WTC11 (cell line): ENCODE results near the gene MAPK8IP2. TPM values are rescaled to one million over a fixed set of nuclear protein-coding genes. Genes with fewer than 3 reads are reported as not detected.

ENCODE experiments used
- ATAC-seq: fragments of 200-7000 bp; cut with Tn5 transposase; 2 replicates; pipeline ENCODE4 v1.10.0; 2021; ENCODE audit warnings: mild to moderate bottlenecking, moderate library complexity
- CTCF ChIA-PET: fragments of 300-600 bp; sonication (Branson Sonifier 250); formaldehyde crosslinking; loops from one replicate; lab custom pipeline; 2021; ENCODE audit warnings: antibody characterized with exemption; lab: Charles Lee
- POLR2A ChIA-PET: fragments of 350-600 bp; sonication (Branson Sonifier 250); formaldehyde crosslinking; loops from one replicate; lab custom pipeline; 2021; ENCODE audit warnings: antibody characterized with exemption; lab: Charles Lee
- DNase-seq: peaks from one replicate; pipeline ENCODE4 v3.0.0; 2021; ENCODE audit warnings: low spot score
- H3K27ac Mint-ChIP-seq: 2 replicates; pipeline ENCODE4 v1.8.0; 2021; ENCODE audit warnings: mixed read lengths
- H3K27me3 Mint-ChIP-seq: 2 replicates; pipeline ENCODE4 v1.8.0; 2021; ENCODE audit warnings: low read depth, mild to moderate bottlenecking, moderate library complexity, mixed read lengths
- H3K36me3 Mint-ChIP-seq: 2 replicates; pipeline ENCODE4 v1.8.0; 2021; ENCODE audit warnings: mixed read lengths
- H3K4me1 Mint-ChIP-seq: 2 replicates; pipeline ENCODE4 v1.8.0; 2022; ENCODE audit warnings: mixed read lengths
- H3K4me3 Mint-ChIP-seq: 2 replicates; pipeline ENCODE4 v1.8.0; 2021; ENCODE audit warnings: mild to moderate bottlenecking, moderate library complexity, mixed read lengths
- H3K9me3 Mint-ChIP-seq: 2 replicates; pipeline ENCODE4 v1.8.0; 2021; ENCODE audit warnings: mixed read lengths
- EMX1 ChIP-seq: fragments of 250-450 bp; sonication (Bioruptor Pico); IDR thresholded peaks from 2 replicates; pipeline ENCODE4 v1.8.0; 2021; ENCODE audit warnings: mild to moderate bottlenecking
- FOXK1 ChIP-seq: sonication (generic); formaldehyde crosslinking; IDR thresholded peaks from 2 replicates; pipeline ENCODE4 v1.8.0; 2022; ENCODE audit warnings: mild to moderate bottlenecking, moderate library complexity, missing genetic modification reagents
- IRF1 ChIP-seq: sonication (generic); formaldehyde crosslinking; IDR thresholded peaks from 2 replicates; pipeline ENCODE4 v1.8.0; 2023; ENCODE audit warnings: missing genetic modification reagents
- JUN ChIP-seq: sonication (generic); formaldehyde crosslinking; IDR thresholded peaks from 2 replicates; pipeline ENCODE4 v1.8.0; 2023; ENCODE audit warnings: mild to moderate bottlenecking, missing genetic modification reagents
- MXD4 ChIP-seq: fragments of 250-450 bp; sonication (Bioruptor Pico); IDR thresholded peaks from 2 replicates; pipeline ENCODE4 v1.8.0; 2021; ENCODE audit warnings: mild to moderate bottlenecking, moderate library complexity, borderline replicate concordance
- MYBL2 ChIP-seq: sonication (generic); formaldehyde crosslinking; IDR thresholded peaks from 2 replicates; pipeline ENCODE4 v1.8.1; 2023; ENCODE audit warnings: mild to moderate bottlenecking, moderate library complexity, missing genetic modification reagents
- NFATC4 ChIP-seq: fragments of 250-450 bp; sonication (Bioruptor Pico); IDR thresholded peaks from 2 replicates; pipeline ENCODE4 v1.9.0; 2021; ENCODE audit warnings: mild to moderate bottlenecking
- NFYB ChIP-seq: sonication (generic); formaldehyde crosslinking; conservative IDR thresholded peaks from 2 replicates; pipeline ENCODE4 v1.8.0; 2022; ENCODE audit warnings: low read depth, missing genetic modification reagents
- RELA ChIP-seq: sonication (generic); formaldehyde crosslinking; IDR thresholded peaks from 2 replicates; pipeline ENCODE4 v1.8.1; 2022; ENCODE audit warnings: missing genetic modification reagents, mild to moderate bottlenecking, borderline replicate concordance
- RORB ChIP-seq: fragments of 250-450 bp; sonication (Bioruptor Pico); IDR thresholded peaks from 2 replicates; pipeline ENCODE4 v1.9.0; 2021; ENCODE audit warnings: mild to moderate bottlenecking
- SMAD4 ChIP-seq: sonication (generic); formaldehyde crosslinking; IDR thresholded peaks from 2 replicates; pipeline ENCODE4 v1.8.0; 2022; ENCODE audit warnings: mild to moderate bottlenecking, missing genetic modification reagents
- USF1 ChIP-seq: sonication (generic); formaldehyde crosslinking; IDR thresholded peaks from 2 replicates; pipeline ENCODE4 v1.8.0; 2022; ENCODE audit warnings: mild to moderate bottlenecking, missing genetic modification reagents
- ZBTB21 ChIP-seq: sonication (generic); formaldehyde crosslinking; IDR thresholded peaks from 2 replicates; pipeline ENCODE4 v1.8.1; 2023; ENCODE audit warnings: mild to moderate bottlenecking, missing genetic modification reagents, borderline replicate concordance
- ZNF121 ChIP-seq: sonication (generic); formaldehyde crosslinking; IDR thresholded peaks from 2 replicates; pipeline ENCODE4 v1.8.0; 2023; ENCODE audit warnings: missing genetic modification reagents
- ZNF138 ChIP-seq: sonication (generic); formaldehyde crosslinking; conservative IDR thresholded peaks from 2 replicates; pipeline ENCODE4 v1.8.1; 2022; ENCODE audit warnings: mild to moderate bottlenecking, moderate library complexity, missing genetic modification reagents
- ZNF281 ChIP-seq: sonication (generic); formaldehyde crosslinking; IDR thresholded peaks from 2 replicates; pipeline ENCODE4 v1.8.0; 2023; ENCODE audit warnings: mild to moderate bottlenecking, missing genetic modification reagents
- ZNF423 ChIP-seq: fragments of 250-450 bp; sonication (Bioruptor Pico); IDR thresholded peaks from 2 replicates; pipeline ENCODE4 v2.1.2; 2022; ENCODE audit warnings: mild to moderate bottlenecking, moderate library complexity
- ZNF671 ChIP-seq: fragments of 250-450 bp; sonication (Bioruptor Pico); IDR thresholded peaks from 2 replicates; pipeline ENCODE4 v1.8.0; 2021; ENCODE audit warnings: mild to moderate bottlenecking
- total RNA-seq: library from RNA; stranded (reverse); gene quantifications from 3 replicates; pipeline ENCODE4 v1.2.3, GENCODE V29; 2021
- TF ChIP-seq, protein P1 (sequence below): fragments of 250-450 bp; sonication (Bioruptor Pico); conservative IDR thresholded peaks from 2 replicates; pipeline ENCODE4 v1.9.0; 2021; ENCODE audit warnings: mild to moderate bottlenecking
- TF ChIP-seq, protein P2 (sequence below): fragments of 250-450 bp; sonication (Bioruptor Pico); IDR thresholded peaks from 2 replicates; pipeline ENCODE4 v2.1.2; 2022; ENCODE audit warnings: mild to moderate bottlenecking, moderate library complexity

The MAPK8IP2 gene
- total RNA-seq, 1 experiment from 2014 or later, result 4.9 TPM

DNA sequence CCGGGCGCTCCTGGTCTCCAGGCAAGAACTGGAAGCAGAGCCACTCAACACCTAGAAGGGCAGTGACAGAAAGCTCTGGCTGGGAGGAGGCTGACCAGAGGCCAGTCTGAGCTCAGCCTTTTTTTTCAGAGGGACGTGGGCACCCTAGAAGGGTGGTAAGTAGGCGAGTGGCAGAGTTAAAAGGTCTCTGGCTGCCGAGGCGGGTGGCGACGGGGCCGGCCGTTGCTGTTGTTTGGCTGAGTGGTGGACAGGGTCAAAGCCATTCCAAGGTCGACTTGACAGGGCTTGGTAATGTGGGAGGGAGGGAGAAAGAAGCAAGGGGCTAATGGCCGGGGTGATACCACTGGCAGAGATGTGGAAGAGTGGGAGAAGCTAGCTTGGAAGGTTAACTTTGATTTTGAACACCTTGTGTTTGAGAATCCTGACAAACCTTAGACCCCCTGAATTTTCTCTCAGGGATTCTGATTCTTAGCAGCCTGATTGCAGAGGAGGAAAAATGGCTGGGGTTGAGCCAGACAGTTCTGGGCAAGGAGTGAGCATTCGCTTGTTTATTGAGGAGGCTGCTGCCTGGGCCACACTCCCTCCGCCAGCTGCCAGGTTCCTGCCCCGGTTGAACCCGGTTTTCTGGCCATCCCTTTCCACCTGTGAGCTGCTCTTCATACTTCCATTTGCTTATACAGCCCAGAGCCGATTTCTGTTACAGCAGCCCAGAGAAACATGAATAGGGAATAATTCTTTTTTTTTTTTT lies 37.0 kb upstream of the MAPK8IP2 start (continued):
- TF ChIP-seq IRF1 (CRISPR knock-in tag) (no peak), ZBTB21 (CRISPR knock-in tag) (no peak)
- TF ChIP-seq, all 79 proteins: peak for 0

- no peak overlapping the region for H3K27ac Mint-ChIP-seq
- H3K9me3 Mint-ChIP-seq, result no peaks in the 10 kb centered on the region
- DNase-seq, result no peak
- ATAC-seq, result no peak
- POLR2A ChIA-PET, result no interaction called here
- TF ChIP-seq EMX1 (no peak), MYBL2 (no peak), ZNF138 (CRISPR knock-in tag) (no peak), NFATC4 (CRISPR knock-in tag) (no peak), RELA (CRISPR knock-in tag) (no peak), SMAD4 (no peak), RORB (no peak), MXD4 (CRISPR knock-in tag) (no peak), USF1 (no peak), ZNF423 (CRISPR knock-in tag) (no peak), ZNF121 (CRISPR knock-in tag) (no peak), ZNF671 (no peak), FOXK1 (no peak), ZNF281 (CRISPR knock-in tag) (no peak), NFYB (CRISPR knock-in tag) (no peak), JUN (CRISPR knock-in tag) (no peak)
- TF ChIP-seq, protein P1, sequence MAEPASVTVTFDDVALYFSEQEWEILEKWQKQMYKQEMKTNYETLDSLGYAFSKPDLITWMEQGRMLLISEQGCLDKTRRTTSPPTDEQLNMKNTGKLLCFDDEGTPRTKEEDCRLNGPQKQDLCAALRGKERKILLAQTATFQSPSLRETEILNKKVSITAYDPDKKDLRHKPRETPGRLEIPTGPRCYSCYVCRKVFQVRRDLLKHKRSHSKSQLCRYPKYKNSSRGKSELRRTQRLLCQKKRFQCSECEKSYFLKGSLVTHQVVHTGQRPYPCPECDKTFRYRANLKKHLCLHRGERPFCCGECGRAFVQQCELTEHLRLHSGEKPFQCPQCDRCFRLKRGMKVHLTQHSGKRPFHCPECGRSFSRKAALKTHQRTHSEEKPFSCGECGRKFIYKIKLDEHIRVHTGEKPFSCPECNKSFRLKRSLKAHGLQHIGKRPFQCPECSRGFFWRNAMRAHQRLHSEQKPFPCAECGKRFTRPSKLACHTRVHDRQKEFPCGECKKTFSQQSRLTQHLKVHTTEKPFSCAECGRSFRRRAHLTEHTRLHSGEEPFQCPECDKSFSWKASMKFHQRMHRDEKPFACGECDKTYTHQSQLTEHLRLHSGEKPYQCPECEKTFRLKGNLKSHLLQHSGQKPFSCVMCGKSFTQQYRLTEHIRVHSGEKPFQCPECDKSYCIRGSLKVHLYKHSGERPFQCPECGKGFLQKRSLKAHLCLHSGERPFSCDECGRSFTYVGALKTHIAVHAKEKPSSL (CRISPR knock-in tag), result no peak
- TF ChIP-seq, protein P2, sequence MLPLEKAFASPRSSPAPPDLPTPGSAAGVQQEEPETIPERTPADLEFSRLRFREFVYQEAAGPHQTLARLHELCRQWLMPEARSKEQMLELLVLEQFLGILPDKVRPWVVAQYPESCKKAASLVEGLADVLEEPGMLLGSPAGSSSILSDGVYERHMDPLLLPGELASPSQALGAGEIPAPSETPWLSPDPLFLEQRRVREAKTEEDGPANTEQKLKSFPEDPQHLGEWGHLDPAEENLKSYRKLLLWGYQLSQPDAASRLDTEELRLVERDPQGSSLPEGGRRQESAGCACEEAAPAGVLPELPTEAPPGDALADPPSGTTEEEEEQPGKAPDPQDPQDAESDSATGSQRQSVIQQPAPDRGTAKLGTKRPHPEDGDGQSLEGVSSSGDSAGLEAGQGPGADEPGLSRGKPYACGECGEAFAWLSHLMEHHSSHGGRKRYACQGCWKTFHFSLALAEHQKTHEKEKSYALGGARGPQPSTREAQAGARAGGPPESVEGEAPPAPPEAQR (CRISPR knock-in tag), result no peak
- peaks cover 32% of the 10 kb centered on the region for H3K27me3 Mint-ChIP-seq
- CTCF ChIA-PET, result interaction anchor here (1.2 to 2.8 kb wide), 6 partner anchors 13 to 133 kb away, joined by 3 to 25 read pairs (median 10); partner anchors contain the start of genes CPT1B and SCO2
- no peak overlapping the region for H3K4me3 Mint-ChIP-seq
- peaks cover 6% of the 10 kb centered on the region; the same call in 1 of the 2 replicates for H3K36me3 Mint-ChIP-seq
- H3K4me1 Mint-ChIP-seq, result peaks cover 10% of the 10 kb centered on the region
These were observed 36.3 kb upstream of the MAPK8IP2 start for GRCh38 chr22:50564289-50564688.
